Natural killer cell (primary cell): ENCODE data around the gene RAMACL. TPM values are rescaled to one million over a fixed set of nuclear protein-coding genes. Genes with fewer than 3 reads are reported as not detected.

ENCODE experiments used
- ATAC-seq, 3 donors: fragments of 150-1000 bp in 2 of 3; fragments of 200-7000 bp in 1 of 3; cut with Tn5 transposase; 1 replicate in 1 of 3; 2 replicates in 2 of 3; pipeline ENCODE4 v1.10.0; 2021; ENCODE audit warnings: mild to moderate bottlenecking in 2 of 3, moderate library complexity in 2 of 3
- DNase-seq, 2 donors: peaks; one replicate each; pipeline versions ENCODE4 v3.0.0 to v3.0.0-alpha.2; 2013 to 2021; ENCODE audit warnings: mixed read lengths in 1 of 2
- H3K27ac ChIP-seq: one replicate; pipeline ENCODE4 v1.5.1; 2013; ENCODE audit warnings: mild to moderate bottlenecking, low read length
- H3K27me3 ChIP-seq: one replicate; pipeline ENCODE4 v1.6.1; 2013; ENCODE audit warnings: low read length; ENCODE audit not compliant: control insufficient read depth, insufficient read depth
- H3K36me3 ChIP-seq: one replicate; pipeline ENCODE4 v1.6.1; 2013; ENCODE audit warnings: low read length; ENCODE audit not compliant: control insufficient read depth, insufficient read depth
- H3K4me1 ChIP-seq: one replicate; pipeline ENCODE4 v1.6.1; 2013; ENCODE audit warnings: low read length; ENCODE audit not compliant: control insufficient read depth, insufficient read depth
- H3K4me3 ChIP-seq: one replicate; pipeline ENCODE4 v1.5.1; 2013; ENCODE audit warnings: low read length
- H3K9me3 ChIP-seq: one replicate; pipeline ENCODE4 v1.6.1; 2013; ENCODE audit warnings: low read length; ENCODE audit not compliant: control insufficient read depth, insufficient read depth
- H3K27ac Mint-ChIP-seq, 2 donors: one replicate each; pipeline ENCODE4 v1.8.0; 2022; ENCODE audit warnings: mild to moderate bottlenecking in 2 of 2, mixed read lengths in 2 of 2, moderate library complexity in 1 of 2
- H3K27me3 Mint-ChIP-seq, 2 donors: one replicate each; pipeline ENCODE4 v1.8.0; 2022; ENCODE audit warnings: low read depth in 2 of 2, mixed read lengths in 2 of 2
- H3K36me3 Mint-ChIP-seq: one replicate; pipeline ENCODE4 v1.8.0; 2022; ENCODE audit warnings: mixed read lengths
- H3K4me1 Mint-ChIP-seq, 2 donors: one replicate each; pipeline ENCODE4 v1.8.0; 2022; ENCODE audit warnings: mixed read lengths in 2 of 2
- H3K4me3 Mint-ChIP-seq: one replicate; pipeline ENCODE4 v1.8.0; 2022; ENCODE audit warnings: mild to moderate bottlenecking, moderate library complexity, mixed read lengths
- H3K9me3 Mint-ChIP-seq, 2 donors: one replicate each; pipeline ENCODE4 v1.8.0; 2022; ENCODE audit warnings: mixed read lengths in 2 of 2
- WGBS: methylation state at CpG from one replicate; pipeline ENCODE4 v1.1.7; 2013; ENCODE audit warnings: missing lambda C conversion rate; ENCODE audit not compliant: insufficient coverage; 5-methylcytosine and 5-hydroxymethylcytosine counted together
- intact Hi-C: fragments of 100-400 bp; cut with micrococcal nuclease; formaldehyde crosslinking; loops from one replicate; pipeline ENCODE4 v1.14.2; 2022
- total RNA-seq, 4 donors: library from RNA; stranded (reverse); fragments of 120-200 nt in 1 of 4; gene quantifications; one replicate each; pipeline versions ENCODE4 v1.2.3 to v1.2.4, GENCODE V29; 2013 to 2022
- TF ChIP-seq, protein P1 (sequence below): fragments of 200-600 bp; IDR thresholded peaks from one replicate; pipeline ENCODE4 v1.8.0; 2022; ENCODE audit warnings: antibody characterized with exemption

The RAMACL gene
- total RNA-seq, 3 donors from 2014 or later (not counting 1 experiment from before 2014, with no cell fraction given) = 0.68 to 5.6 (median 1.1) TPM

DNA sequence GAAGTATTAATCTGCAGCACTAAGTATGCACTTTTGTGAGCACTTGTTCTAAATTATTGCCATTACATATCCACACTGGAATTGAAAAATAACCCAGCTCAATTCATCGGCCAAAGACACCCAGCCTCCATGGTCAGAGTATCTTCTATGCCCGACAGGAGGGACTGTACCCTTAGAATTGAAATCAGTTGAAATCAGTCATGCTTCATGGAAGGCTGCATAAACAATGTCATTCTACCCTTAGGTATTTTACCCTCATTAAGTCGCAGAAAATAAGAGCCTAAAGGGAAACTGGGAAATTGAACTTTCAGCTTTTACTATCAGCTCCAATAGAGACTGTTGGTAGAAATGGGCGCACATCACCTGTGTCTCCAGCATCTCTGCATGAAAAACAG lies 2.9 kb upstream of the RAMACL start:
- Mint-ChIP-seq H3K27me3 (peaks cover 0 to 11% of the 10 kb centered on the region in 2 donors), H3K27ac (no peak overlapping the region), H3K4me3 (no peak overlapping the region), H3K4me1 (peaks cover 0 to 22% of the 10 kb centered on the region in 2 donors), H3K9me3 (no peaks in the 10 kb centered on the region), H3K36me3 (no peaks in the 10 kb centered on the region)
- Histone ChIP-seq H3K36me3 (no peaks in the 10 kb centered on the region), H3K27me3 (no peaks in the 10 kb centered on the region), H3K27ac (no peak overlapping the region), H3K9me3 (no peaks in the 10 kb centered on the region), H3K4me3 (no peak overlapping the region), H3K4me1 (peaks cover 23% of the 10 kb centered on the region)
- no peak for DNase-seq
- intact Hi-C loops = no loop called here
- ATAC-seq = no peak
- TF ChIP-seq, protein P1, sequence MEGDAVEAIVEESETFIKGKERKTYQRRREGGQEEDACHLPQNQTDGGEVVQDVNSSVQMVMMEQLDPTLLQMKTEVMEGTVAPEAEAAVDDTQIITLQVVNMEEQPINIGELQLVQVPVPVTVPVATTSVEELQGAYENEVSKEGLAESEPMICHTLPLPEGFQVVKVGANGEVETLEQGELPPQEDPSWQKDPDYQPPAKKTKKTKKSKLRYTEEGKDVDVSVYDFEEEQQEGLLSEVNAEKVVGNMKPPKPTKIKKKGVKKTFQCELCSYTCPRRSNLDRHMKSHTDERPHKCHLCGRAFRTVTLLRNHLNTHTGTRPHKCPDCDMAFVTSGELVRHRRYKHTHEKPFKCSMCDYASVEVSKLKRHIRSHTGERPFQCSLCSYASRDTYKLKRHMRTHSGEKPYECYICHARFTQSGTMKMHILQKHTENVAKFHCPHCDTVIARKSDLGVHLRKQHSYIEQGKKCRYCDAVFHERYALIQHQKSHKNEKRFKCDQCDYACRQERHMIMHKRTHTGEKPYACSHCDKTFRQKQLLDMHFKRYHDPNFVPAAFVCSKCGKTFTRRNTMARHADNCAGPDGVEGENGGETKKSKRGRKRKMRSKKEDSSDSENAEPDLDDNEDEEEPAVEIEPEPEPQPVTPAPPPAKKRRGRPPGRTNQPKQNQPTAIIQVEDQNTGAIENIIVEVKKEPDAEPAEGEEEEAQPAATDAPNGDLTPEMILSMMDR = no peak
- WGBS = 53% methylated on average over 4 of the region's 4 CpGs

DNA sequence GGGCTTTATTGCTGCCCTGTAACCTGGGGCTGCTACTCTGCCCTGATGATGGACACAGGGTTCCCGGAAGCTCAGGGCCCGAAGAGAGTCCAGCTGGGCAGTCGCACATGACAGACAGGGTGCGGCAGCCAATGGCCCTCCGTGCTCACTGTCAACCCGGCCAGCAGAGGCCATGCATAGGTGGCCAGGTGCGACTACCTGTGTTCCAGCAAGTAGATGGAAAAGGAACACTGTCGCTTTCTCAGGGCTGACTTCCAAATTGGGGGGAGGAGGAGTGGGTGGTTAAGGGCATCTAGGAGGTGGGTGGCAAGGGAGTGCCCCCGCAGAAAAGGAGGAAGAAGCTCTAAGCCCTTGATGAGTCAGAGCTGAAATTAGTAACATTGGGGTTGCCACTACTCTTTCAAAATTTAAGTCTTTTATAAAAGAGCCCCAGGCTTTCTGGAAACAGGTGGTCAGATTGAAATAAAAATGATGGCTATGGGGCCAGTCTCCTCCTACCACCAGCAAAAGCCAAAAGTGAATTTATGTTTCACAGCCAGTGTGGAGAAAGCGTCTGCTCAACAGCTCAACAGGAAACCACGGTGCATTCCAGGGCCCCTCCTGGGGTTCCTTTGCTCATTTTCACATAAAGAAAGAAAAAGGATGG lies 2.3 kb upstream of the RAMACL start:
- Histone ChIP-seq H3K27me3 (no peaks in the 10 kb centered on the region), H3K36me3 (no peaks in the 10 kb centered on the region), H3K27ac (no peak overlapping the region), H3K4me1 (peaks cover 23% of the 10 kb centered on the region), H3K4me3 (no peak overlapping the region), H3K9me3 (no peaks in the 10 kb centered on the region)
- intact Hi-C loops = no loop called here
- WGBS = 45% methylated on average over 11 of the region's 11 CpGs
- Mint-ChIP-seq H3K36me3 (no peaks in the 10 kb centered on the region), H3K27ac (no peak overlapping the region), H3K27me3 (peaks cover 0 to 11% of the 10 kb centered on the region in 2 donors), H3K4me3 (no peak overlapping the region), H3K9me3 (no peaks in the 10 kb centered on the region), H3K4me1 (peaks cover 0 to 22% of the 10 kb centered on the region in 2 donors)
- ATAC-seq (no peak), DNase-seq (no peak)
- TF ChIP-seq, protein P1 = no peak

DNA sequence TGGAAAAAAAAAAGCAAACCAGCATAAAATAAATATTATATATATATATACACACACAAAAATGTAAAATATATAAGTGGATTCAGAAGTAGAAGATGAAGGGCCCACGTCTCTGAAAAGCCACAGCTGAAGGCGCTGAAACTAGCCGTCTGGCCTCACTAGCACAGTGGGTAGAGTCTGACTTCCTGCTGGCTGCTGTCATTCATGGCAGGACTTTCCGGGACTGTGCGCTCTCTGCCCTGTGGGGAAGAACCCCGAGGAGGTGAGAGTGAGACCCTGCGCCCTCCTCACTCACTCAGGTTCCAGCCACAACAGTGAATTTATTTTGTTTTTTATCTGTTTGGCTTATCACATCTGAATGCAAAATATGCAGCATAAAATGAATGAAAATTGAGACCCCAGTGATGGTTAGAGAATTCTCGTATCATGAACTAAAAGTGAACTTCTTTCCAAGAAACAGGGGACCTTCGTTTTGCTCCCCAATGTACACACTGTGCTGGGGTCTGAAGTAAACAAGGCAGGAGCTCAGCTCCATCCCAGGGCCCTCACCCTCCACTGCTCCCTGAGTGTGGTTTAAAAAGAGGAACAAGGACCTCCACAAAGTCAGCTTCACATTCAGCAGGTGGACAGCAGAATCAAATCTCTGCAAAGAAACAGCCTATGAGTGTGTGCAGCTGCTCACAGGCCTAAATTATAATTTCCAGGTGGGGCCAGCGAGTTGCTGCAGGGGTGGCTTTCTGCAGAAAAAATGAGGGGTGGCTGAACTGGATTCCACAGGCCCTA lies 1.3 kb upstream of the RAMACL start:
- H3K4me3 Mint-ChIP-seq = no peak overlapping the region
- no peak overlapping the region for H3K27ac Mint-ChIP-seq
- no peaks in the 10 kb centered on the region for H3K9me3 ChIP-seq
- H3K27me3 ChIP-seq = no peaks in the 10 kb centered on the region
- no peaks in the 10 kb centered on the region for H3K36me3 Mint-ChIP-seq
- DNase-seq (no peak), ATAC-seq (peak; percentile 52 to 84 (median 64))
- peaks cover 0 to 22% of the 10 kb centered on the region in 2 donors for H3K4me1 Mint-ChIP-seq
- intact Hi-C loops = no loop called here
- H3K4me3 ChIP-seq = no peak overlapping the region
- H3K27ac ChIP-seq = no peak overlapping the region
- TF ChIP-seq, protein P1 = no peak
- peaks cover 0 to 7% of the 10 kb centered on the region in 2 donors for H3K27me3 Mint-ChIP-seq
- peaks cover 23% of the 10 kb centered on the region for H3K4me1 ChIP-seq
- no peaks in the 10 kb centered on the region for H3K9me3 Mint-ChIP-seq
- WGBS = 21% methylated on average over 9 of the region's 10 CpGs
- H3K36me3 ChIP-seq = no peaks in the 10 kb centered on the region
